Ovary (tissue), 9 donors: ENCODE measurements around the gene CMTM1. TPM values are rescaled to one million over a fixed set of nuclear protein-coding genes. Genes with fewer than 3 reads are reported as not detected.
"Not testable (repeated sequence)": the region's sequence is repeated elsewhere in the genome, so short reads cannot be mapped to it uniquely, and the experiment has no call there.

ENCODE experiments used
- DNase-seq, 5 donors: peaks; one replicate each; pipeline ENCODE4 v3.0.0-alpha.2; 2019 to 2020
- H3K27ac ChIP-seq, 2 donors: fragments of 200-600 bp; one replicate each; pipeline versions ENCODE4 v1.5.1 to v1.8.0; 2019 to 2022
- H3K27me3 ChIP-seq: fragments of 200-600 bp; one replicate; pipeline ENCODE4 v1.8.0; 2022
- H3K36me3 ChIP-seq: fragments of 200-600 bp; sonication (generic); one replicate; pipeline ENCODE4 v1.5.1; 2019
- H3K4me1 ChIP-seq: one replicate; pipeline ENCODE4 v1.8.1; 2013; ENCODE audit warnings: mild to moderate bottlenecking, moderate library complexity; ENCODE audit not compliant: insufficient read depth
- H3K4me3 ChIP-seq: fragments of 200-600 bp; sonication (generic); one replicate; pipeline ENCODE4 v1.5.1; 2017
- H3K9me3 ChIP-seq, 2 donors: fragments of 200-600 bp in 1 of 2; sonication (generic) in 1 of 2; one replicate each; pipeline versions ENCODE4 v1.5.1 to v1.8.1; 2013 to 2019; ENCODE audit warnings: mild to moderate bottlenecking in 1 of 2, moderate library complexity in 1 of 2
- EP300 ChIP-seq: sonication (generic); formaldehyde crosslinking; IDR thresholded peaks from one replicate; pipeline ENCODE4 v1.6.1; 2017; ENCODE audit warnings: antibody characterized with exemption
- POLR2A ChIP-seq: fragments of 450-650 bp; IDR thresholded peaks from one replicate; pipeline ENCODE4 v1.6.1; 2017; ENCODE audit warnings: antibody characterized with exemption, mild to moderate bottlenecking, moderate library complexity
- WGBS, 3 donors: extraction: QIAGEN DNeasy Blood & Tissue Kit in 1 of 3; methylation state at CpG; one replicate each; pipeline versions ENCODE4 v1.1.5 to v1.1.7; 2013 to 2017; 5-methylcytosine and 5-hydroxymethylcytosine counted together
- intact Hi-C, 4 donors: fragments of 100-400 bp; cut with DNase I; formaldehyde crosslinking; loops; one replicate each; pipeline versions ENCODE4 v1.11.0 to v1.15.1; 2022 to 2023
- polyA plus RNA-seq, 2 donors: library from polyadenylated mRNA; stranded (reverse); fragments of 200-250 nt in 1 of 2; fragments of 350-450 nt in 1 of 2; fragmentation: Illumina TruSeq in 1 of 2; extraction: RNeasy Lipid Tissue Mini Kit (QIAGEN cat#74804) in 1 of 2; gene quantifications; one replicate each; pipeline ENCODE4 v1.2.3, GENCODE V29; 2013 to 2014
- total RNA-seq, 7 donors: library from RNA; depleted of rRNA in 2 of 7; stranded (reverse); fragments of >200 nt in 2 of 7; fragmentation: NEBNext Ultra II Directional in 3 of 7; extraction: Animal tissue kit (Norgen Biotek cat#: 25700) in 3 of 7; gene quantifications; one replicate each; pipeline versions ENCODE4 v1.1.0 to v1.2.4, GENCODE V29; 2016 to 2023
- TF ChIP-seq, protein P1 (sequence below), 3 donors: fragments of 450-650 bp in 2 of 3; fragments of 200-600 bp in 1 of 3; IDR thresholded peaks; one replicate each; pipeline versions ENCODE4 v1.5.1 to v1.8.0; 2016 to 2022; ENCODE audit warnings: antibody characterized with exemption in 3 of 3, mild to moderate bottlenecking in 1 of 3
- donor health status: DM: no; HTN: no; CAD: no; lungs with moderate emphysema.
- donor health status: DM: no; HTN: no; CAD: no.
- donor health status: Bipolar disorder and iron deficiency.
- donor health status: DM: yes; HTN: yes; CAD: no.
- donor health status: DM: no; HTN: no; CAD: no.
- donor health status: DM: yes; HTN: yes; CAD: no.

Gene CMTM1
- total and polyA plus RNA-seq, 9 donors: 0.22 to 7.1 (median 3.6) TPM

DNA sequence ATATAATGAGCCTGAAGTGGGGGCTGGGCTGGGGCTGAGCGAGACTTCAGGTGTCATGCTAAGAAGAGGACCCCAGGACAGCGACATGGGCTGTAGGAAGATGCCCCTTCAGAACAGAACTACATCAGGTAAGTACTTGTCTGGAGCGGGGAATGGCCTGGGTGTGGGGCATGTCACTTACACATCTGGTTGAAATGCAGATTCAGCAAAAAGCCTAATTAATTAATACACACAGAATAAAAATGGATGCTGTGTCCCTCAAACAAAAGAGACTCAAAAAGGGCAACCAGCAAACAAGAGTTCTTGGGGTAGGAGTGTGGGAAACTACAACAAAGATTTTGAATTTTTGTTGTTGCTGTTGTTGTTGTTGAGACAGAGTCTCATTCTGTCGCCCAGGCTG, 24.8 kb downstream of the CMTM1 start:
- 89 to 95% (median 91%) methylated on average over 4 of the region's 4 CpGs for WGBS, 3 donors
- DNase-seq: no peak
- intact Hi-C loops: no loop called here
- Histone ChIP-seq H3K9me3 (no peaks in the 10 kb centered on the region), H3K27ac (no peak overlapping the region), H3K27me3 (no peaks in the 10 kb centered on the region), H3K4me1 (no peaks in the 10 kb centered on the region), H3K4me3 (no peak overlapping the region), H3K36me3 (no peaks in the 10 kb centered on the region)
- TF ChIP-seq, protein P1, sequence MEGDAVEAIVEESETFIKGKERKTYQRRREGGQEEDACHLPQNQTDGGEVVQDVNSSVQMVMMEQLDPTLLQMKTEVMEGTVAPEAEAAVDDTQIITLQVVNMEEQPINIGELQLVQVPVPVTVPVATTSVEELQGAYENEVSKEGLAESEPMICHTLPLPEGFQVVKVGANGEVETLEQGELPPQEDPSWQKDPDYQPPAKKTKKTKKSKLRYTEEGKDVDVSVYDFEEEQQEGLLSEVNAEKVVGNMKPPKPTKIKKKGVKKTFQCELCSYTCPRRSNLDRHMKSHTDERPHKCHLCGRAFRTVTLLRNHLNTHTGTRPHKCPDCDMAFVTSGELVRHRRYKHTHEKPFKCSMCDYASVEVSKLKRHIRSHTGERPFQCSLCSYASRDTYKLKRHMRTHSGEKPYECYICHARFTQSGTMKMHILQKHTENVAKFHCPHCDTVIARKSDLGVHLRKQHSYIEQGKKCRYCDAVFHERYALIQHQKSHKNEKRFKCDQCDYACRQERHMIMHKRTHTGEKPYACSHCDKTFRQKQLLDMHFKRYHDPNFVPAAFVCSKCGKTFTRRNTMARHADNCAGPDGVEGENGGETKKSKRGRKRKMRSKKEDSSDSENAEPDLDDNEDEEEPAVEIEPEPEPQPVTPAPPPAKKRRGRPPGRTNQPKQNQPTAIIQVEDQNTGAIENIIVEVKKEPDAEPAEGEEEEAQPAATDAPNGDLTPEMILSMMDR (IDR thresholded peaks at IDR 0.05): no peak

DNA sequence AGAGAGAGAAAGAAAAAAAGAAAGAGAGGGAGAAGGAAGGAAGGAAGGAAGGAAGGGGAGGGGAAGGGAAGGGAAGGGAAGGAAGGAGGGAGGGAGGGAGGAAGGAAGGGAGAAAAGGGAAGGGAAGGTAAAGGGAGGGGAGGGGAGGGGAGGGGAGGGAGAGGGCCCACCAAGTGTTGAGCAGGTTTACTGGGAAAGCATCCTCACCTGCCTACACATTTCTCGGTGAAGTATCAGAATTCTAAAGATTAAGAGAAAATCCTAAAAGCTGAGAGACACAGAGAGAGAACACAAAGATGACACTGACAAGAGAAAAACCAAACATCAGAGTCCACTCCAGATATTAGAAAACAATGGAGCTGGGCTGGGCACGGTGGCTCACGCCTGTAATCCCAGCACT, 26.0 kb downstream of the CMTM1 start:
- DNase-seq: no peak
- no peaks in the 10 kb centered on the region for H3K9me3 ChIP-seq
- no peak overlapping the region for H3K27ac ChIP-seq
- intact Hi-C loops: no loop called here
- no peaks in the 10 kb centered on the region for H3K27me3 ChIP-seq
- H3K36me3 ChIP-seq: no peaks in the 10 kb centered on the region
- WGBS, 3 donors: 80 to 91% (median 81%) methylated on average over 3 of the region's 3 CpGs
- TF ChIP-seq, protein P1 (IDR thresholded peaks at IDR 0.05): no peak
- no peak for TF ChIP-seq EP300
- TF ChIP-seq POLR2A: no peak
- H3K4me1 ChIP-seq: no peaks in the 10 kb centered on the region
- H3K4me3 ChIP-seq: no peak overlapping the region

DNA sequence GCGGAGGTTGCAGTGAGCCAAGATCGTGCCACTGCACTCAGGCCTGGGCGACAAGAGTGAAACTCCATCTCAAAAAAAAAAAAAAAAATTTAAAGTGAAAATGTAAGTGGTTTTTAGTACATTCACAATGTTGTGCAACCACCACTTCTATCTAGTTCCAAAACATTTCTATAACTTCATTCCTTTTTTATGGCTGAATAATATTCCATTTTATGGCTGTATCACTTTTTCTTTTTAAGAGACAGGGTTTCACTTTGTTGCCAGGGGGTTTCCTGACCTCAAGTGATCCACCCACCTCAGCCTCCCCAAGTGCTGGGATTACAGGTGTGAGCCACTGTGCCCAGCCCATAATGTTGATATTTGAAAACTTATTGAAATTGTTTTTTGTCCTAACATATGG, 26.6 kb downstream of the CMTM1 start:
- no peak overlapping the region for H3K27ac ChIP-seq
- H3K27me3 ChIP-seq: no peaks in the 10 kb centered on the region
- no peak overlapping the region for H3K4me3 ChIP-seq
- no peak for DNase-seq
- H3K4me1 ChIP-seq: no peaks in the 10 kb centered on the region
- H3K9me3 ChIP-seq: no peaks in the 10 kb centered on the region
- H3K36me3 ChIP-seq: no peaks in the 10 kb centered on the region
- intact Hi-C loops: no loop called here
- 95 to 98% (median 97%) methylated on average over 3 of the region's 3 CpGs for WGBS, 3 donors
- TF ChIP-seq, protein P1 (IDR thresholded peaks at IDR 0.05): no peak
- no peak for TF ChIP-seq EP300
- no peak for TF ChIP-seq POLR2A

DNA sequence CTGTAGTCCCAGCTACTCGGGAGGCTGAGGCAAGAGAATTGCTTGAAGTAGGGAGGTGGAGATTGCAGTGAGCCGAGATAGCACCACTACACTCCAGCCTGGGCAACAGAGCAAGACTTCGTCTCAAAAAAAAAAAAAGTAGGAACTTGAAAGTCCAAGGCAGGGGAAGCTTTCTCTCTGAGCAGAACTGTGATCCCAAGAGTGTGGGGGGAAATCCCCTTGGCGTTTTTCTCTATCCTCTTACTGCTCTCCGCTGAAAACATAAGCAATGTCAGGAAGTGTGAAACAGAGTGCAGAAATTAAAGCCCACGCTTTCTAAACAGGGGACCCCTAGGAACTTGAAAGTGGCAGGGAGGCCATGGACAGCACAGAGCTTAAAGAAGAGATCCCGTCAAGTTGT, 28.5 kb downstream of the CMTM1 start:
- intact Hi-C loops: no loop called here
- H3K4me1 ChIP-seq: no peaks in the 10 kb centered on the region
- no peak for DNase-seq
- no peaks in the 10 kb centered on the region for H3K36me3 ChIP-seq
- WGBS, 3 donors: 73 to 77% (median 77%) methylated on average over 7 of the region's 7 CpGs
- H3K27ac ChIP-seq: no peak overlapping the region
- no peaks in the 10 kb centered on the region for H3K27me3 ChIP-seq
- H3K4me3 ChIP-seq: no peak overlapping the region
- TF ChIP-seq POLR2A (no peak), EP300 (no peak)
- TF ChIP-seq, protein P1 (IDR thresholded peaks at IDR 0.05): no peak
- H3K9me3 ChIP-seq: no peaks in the 10 kb centered on the region

DNA sequence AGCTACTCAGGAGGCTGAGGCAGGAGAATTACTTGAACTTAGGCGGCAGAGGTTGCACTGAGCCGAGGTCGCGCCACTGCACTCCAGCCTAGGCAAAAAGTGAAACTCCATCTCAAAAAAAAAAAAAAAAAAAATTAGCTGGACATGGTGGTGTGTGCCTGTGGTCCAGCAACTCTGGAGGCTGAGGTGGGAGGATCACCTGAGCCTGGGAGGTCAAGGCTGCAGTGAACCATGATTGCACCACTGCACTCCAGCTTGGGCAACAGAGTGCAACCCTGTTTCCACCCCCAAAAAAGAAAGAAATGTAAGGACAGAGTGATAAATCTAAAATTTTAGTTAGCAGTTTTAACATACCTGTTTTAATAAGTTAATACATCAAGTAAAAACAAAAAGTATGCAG, 30.3 kb downstream of the CMTM1 start:
- intact Hi-C loops, H3K36me3 ChIP-seq, H3K27me3 ChIP-seq, H3K4me1 ChIP-seq, DNase-seq, H3K4me3 ChIP-seq, H3K9me3 ChIP-seq, H3K27ac ChIP-seq: not testable (repeated sequence)
- 97 to 100% (median 97%) methylated on average over 4 of the region's 4 CpGs for whole genome bisulfite sequencing, 3 donors
